ENCODE results near the gene GRIP2. TPM values are rescaled to one million over a fixed set of nuclear protein-coding genes. Genes with fewer than 3 reads are reported as not detected.

Gene GRIP2
- total RNA-seq (2022), result 2.2 and 4.5 TPM in 2 replicates
- percentile 37 among the genes with signal in this experiment for Bru-seq, nascent RNA
- percentile 47 among the genes with signal in this experiment for BruChase-seq, experiment 1, labeled RNA remaining after a 2-hour chase
- BruChase-seq, experiment 2, labeled RNA remaining after a 6-hour chase, result percentile 47 among the genes with signal in this experiment
- long read RNA-seq, partial matches to known transcripts, result 5 of 14 reads
- long read RNA-seq, other reads (novel, unspliced or antisense), result 9 of 14 reads

GRCh38 chr3:14539742-14540491 is at the start of gene GRIP2:
TSS of gene GRIP2 (minus strand) at chr3:14540342. CDS start at chr3:14540308, 34 bp downstream.
- H3K27me3 ChIP-seq (replicated peaks; ENCODE audit: control insufficient read depth, insufficient read depth, low read length), result no peaks in the 10 kb centered on the region
- intact Hi-C loops (cut with micrococcal nuclease; ENCODE audit: unreplicated experiment), result no loop called here
- POLR2A ChIA-PET, result no interaction called here
- no peak for DNase-seq
- H3K4me1 Mint-ChIP-seq (ENCODE audit: low read depth, unreplicated experiment), result no peaks in the 10 kb centered on the region
- H3K27ac Mint-ChIP-seq (ENCODE audit: unreplicated experiment), result no peak within 1 kb of the TSS
- no peaks in the 10 kb centered on the region for H3K27me3 Mint-ChIP-seq (ENCODE audit: insufficient read depth, unreplicated experiment)
- no peaks in the 10 kb centered on the region for H3K36me3 ChIP-seq (ENCODE audit: control insufficient read depth, insufficient read depth, low read length)
- no peak within 1 kb of the TSS for H3K4me3 ChIP-seq (ENCODE audit: low read depth, low read length)
- no peak within 1 kb of the TSS for H3K4me3 Mint-ChIP-seq (ENCODE audit: unreplicated experiment)
- no TSS peak for BruUV-seq (replicated peaks)
- H3K9me3 Mint-ChIP-seq (ENCODE audit: unreplicated experiment), result no peaks in the 10 kb centered on the region
- CTCF ChIA-PET, result no interaction called here
- H3K4me1 ChIP-seq, result no peaks in the 10 kb centered on the region
- no peaks in the 10 kb centered on the region for H3K36me3 Mint-ChIP-seq (ENCODE audit: insufficient read depth, unreplicated experiment)
- H3K9me3 ChIP-seq, result no peaks in the 10 kb centered on the region
- TF ChIP-seq CTCF (IDR thresholded peaks at IDR 0.05; ENCODE audit: insufficient read depth in 1 of 2, low read depth in 1 of 2, low read length in 1 of 2, severe bottlenecking in 1 of 2, unreplicated experiment in 1 of 2), result no peak

- CTCF ChIA-PET, result interaction anchor here (1.1 kb wide), 1 partner anchor 333 kb away, joined by 3 read pairs; no protein-coding TSS in a partner anchor
- Mint-ChIP-seq H3K27ac (ENCODE audit: unreplicated experiment) (no peak overlapping the region), H3K9me3 (ENCODE audit: unreplicated experiment) (no peaks in the 10 kb centered on the region), H3K4me3 (ENCODE audit: unreplicated experiment) (no peak overlapping the region), H3K36me3 (ENCODE audit: insufficient read depth, unreplicated experiment) (no peaks in the 10 kb centered on the region), H3K27me3 (ENCODE audit: insufficient read depth, unreplicated experiment) (no peaks in the 10 kb centered on the region), H3K4me1 (ENCODE audit: low read depth, unreplicated experiment) (peaks cover 8% of the 10 kb centered on the region)
- no peaks in the 10 kb centered on the region for H3K36me3 ChIP-seq (ENCODE audit: control insufficient read depth, insufficient read depth, low read length)
- peaks cover 20% of the 10 kb centered on the region for H3K4me1 ChIP-seq
- intact Hi-C loops (cut with micrococcal nuclease; ENCODE audit: unreplicated experiment), result loop anchor here (5.0 kb wide), 1 partner anchor 41 kb away; no protein-coding TSS in a partner anchor
- POLR2A ChIA-PET, result no interaction called here
- no peak for TF ChIP-seq CTCF (IDR thresholded peaks at IDR 0.05; ENCODE audit: insufficient read depth in 1 of 2, low read depth in 1 of 2, low read length in 1 of 2, severe bottlenecking in 1 of 2, unreplicated experiment in 1 of 2)
- no peak for DNase-seq
- no peaks in the 10 kb centered on the region for H3K9me3 ChIP-seq
- no TSS peak for BruUV-seq (replicated peaks)
- no peaks in the 10 kb centered on the region for H3K27me3 ChIP-seq (replicated peaks; ENCODE audit: control insufficient read depth, insufficient read depth, low read length)
- no peak overlapping the region for H3K4me3 ChIP-seq (ENCODE audit: low read depth, low read length)
Measured at GRCh38 chr3:14588425-14589112, 48.4 kb upstream of the GRIP2 start.

GRCh38 chr3:14587740-14588360 is 47.7 kb upstream of the GRIP2 start:
- Mint-ChIP-seq H3K9me3 (ENCODE audit: unreplicated experiment) (no peaks in the 10 kb centered on the region), H3K27me3 (ENCODE audit: insufficient read depth, unreplicated experiment) (no peaks in the 10 kb centered on the region), H3K4me1 (ENCODE audit: low read depth, unreplicated experiment) (peaks cover 8% of the 10 kb centered on the region), H3K27ac (ENCODE audit: unreplicated experiment) (no peak overlapping the region), H3K4me3 (ENCODE audit: unreplicated experiment) (no peak overlapping the region), H3K36me3 (ENCODE audit: insufficient read depth, unreplicated experiment) (no peaks in the 10 kb centered on the region)
- H3K4me3 ChIP-seq (ENCODE audit: low read depth, low read length), result no peak overlapping the region
- no peak for DNase-seq
- no peaks in the 10 kb centered on the region for H3K27me3 ChIP-seq (replicated peaks; ENCODE audit: control insufficient read depth, insufficient read depth, low read length)
- BruUV-seq (replicated peaks), result no TSS peak
- H3K36me3 ChIP-seq (ENCODE audit: control insufficient read depth, insufficient read depth, low read length), result no peaks in the 10 kb centered on the region
- H3K9me3 ChIP-seq, result no peaks in the 10 kb centered on the region
- intact Hi-C loops (cut with micrococcal nuclease; ENCODE audit: unreplicated experiment), result loop anchor here (5.0 kb wide), 1 partner anchor 41 kb away; no protein-coding TSS in a partner anchor
- POLR2A ChIA-PET, result no interaction called here
- TF ChIP-seq CTCF (IDR thresholded peaks at IDR 0.05; ENCODE audit: insufficient read depth in 1 of 2, low read depth in 1 of 2, low read length in 1 of 2, severe bottlenecking in 1 of 2, unreplicated experiment in 1 of 2), result no peak
- CTCF ChIA-PET, result interaction anchor here (0.5 to 1.1 kb wide), 2 partner anchors 43 to 333 kb away, joined by 3 read pairs; no protein-coding TSS in a partner anchor
- peaks cover 20% of the 10 kb centered on the region for H3K4me1 ChIP-seq
